ENCODE results near the gene ABCA5. TPM values are rescaled to one million over a fixed set of nuclear protein-coding genes. Genes with fewer than 3 reads are reported as not detected.

The ABCA5 gene
- total and polyA plus RNA-seq, 2 of the 13 experiments (the other 11 are each of a cell fraction or from before 2014, with no cell fraction given): 9.7 to 10.1 TPM

- H3K9ac ChIP-seq (ENCODE audit: insufficient read depth, low read depth, low read length): no peak overlapping the region
- ATAC-seq: no peak
- no peak overlapping the region for H2AFZ ChIP-seq (ENCODE audit: low read length)
- H3K27ac ChIP-seq (ENCODE audit: extremely low read length, insufficient read depth, low read length): no peak overlapping the region
- H4K20me1 ChIP-seq (ENCODE audit: insufficient read depth, low read length): no peaks in the 10 kb centered on the region
- in situ Hi-C loops (cut with HindIII; ENCODE audit: extremely low pct_ligation_motif_present, low pct_unique_long_range_greater_than_20kb): loop anchor here (5.0 to 10.0 kb wide), 2 partner anchors 262 to 335 kb away; no protein-coding TSS in a partner anchor
- no peak for DNase-seq (ENCODE audit: low spot score)
- ChIA-PET POLR2A (interaction anchor here (1.1 kb wide), 1 partner anchor 190 kb away, joined by 4 read pairs; no protein-coding TSS in a partner anchor), CTCF (ENCODE audit: low intra/inter-chr PET ratio, low total read pairs) (no interaction called here)
- 94% methylated on average over 3 of the region's 3 CpGs for WGBS (ENCODE audit: low lambda C conversion rate)
- peaks cover 13% of the 10 kb centered on the region for H3K9me3 ChIP-seq (ENCODE audit: low read length)
- H3K27me3 ChIP-seq (ENCODE audit: control insufficient read depth in 1 of 2, insufficient read depth in 2 of 2, low read length in 2 of 2): no peaks in the 10 kb centered on the region
- intact Hi-C loops (cut with micrococcal nuclease; ENCODE audit: unreplicated experiment): loop anchor here (10.0 kb wide), 1 partner anchor 152 kb away; no protein-coding TSS in a partner anchor
- H3K4me1 ChIP-seq (ENCODE audit: insufficient read depth, low read length): peaks cover 14% of the 10 kb centered on the region
- no peaks in the 10 kb centered on the region for H3K36me3 ChIP-seq (replicated peaks in 1 of 2; ENCODE audit: control insufficient read depth in 1 of 2, insufficient read depth in 2 of 2, low read length in 2 of 2)
- no peak for FAIRE-seq
- no peaks in the 10 kb centered on the region for H3K79me2 ChIP-seq (ENCODE audit: insufficient read depth, low read length)
- H3K4me2 ChIP-seq (ENCODE audit: low read depth, low read length): no peak overlapping the region
- no peak overlapping the region for H3K4me3 ChIP-seq (replicated peaks in 1 of 3; ENCODE audit: insufficient read depth in 1 of 3, low read depth in 2 of 3, low read length in 3 of 3)
- BruUV-seq (replicated peaks): no TSS peak
- peak; percentile 59 for TF ChIP-seq CREB1 (IDR thresholded peaks at IDR 0.05)
- no peak for TF ChIP-seq CREB1 (CRISPR knock-in tag; IDR thresholded peaks at IDR 0.05)
- no peak for TF ChIP-seq MED1 (CRISPR knock-in tag; IDR thresholded peaks at IDR 0.05)
- no peak for TF ChIP-seq ZFY (CRISPR knock-in tag; IDR thresholded peaks at IDR 0.05)
- TF ChIP-seq SP5 (CRISPR knock-in tag; IDR thresholded peaks at IDR 0.05; ENCODE audit: borderline replicate concordance, low read depth): no peak
- TF ChIP-seq ATF1 (CRISPR knock-in tag; IDR thresholded peaks at IDR 0.05): no peak
- no peak for TF ChIP-seq ARNTL (CRISPR knock-in tag; IDR thresholded peaks at IDR 0.05)
- TF ChIP-seq ZNF674 (CRISPR knock-in tag; IDR thresholded peaks at IDR 0.05; ENCODE audit: low read depth): no peak
- TF ChIP-seq ATF7 (IDR thresholded peaks at IDR 0.05): peak; percentile 90
- TF ChIP-seq ATF7 (CRISPR knock-in tag; IDR thresholded peaks at IDR 0.05): no peak
These were observed 90.0 kb downstream of the ABCA5 start for GRCh38 chr17:69236946-69237345.

- Histone ChIP-seq H3K9ac (ENCODE audit: insufficient read depth, low read depth, low read length) (no peak overlapping the region), H3K27me3 (ENCODE audit: control insufficient read depth in 1 of 2, insufficient read depth in 2 of 2, low read length in 2 of 2) (no peaks in the 10 kb centered on the region), H4K20me1 (ENCODE audit: insufficient read depth, low read length) (no peaks in the 10 kb centered on the region), H3K9me3 (ENCODE audit: low read length) (peaks cover 13% of the 10 kb centered on the region), H3K4me1 (ENCODE audit: insufficient read depth, low read length) (peaks cover 14% of the 10 kb centered on the region), H3K4me2 (ENCODE audit: low read depth, low read length) (no peak overlapping the region), H3K79me2 (ENCODE audit: insufficient read depth, low read length) (no peaks in the 10 kb centered on the region), H2AFZ (ENCODE audit: low read length) (no peak overlapping the region), H3K27ac (ENCODE audit: extremely low read length, insufficient read depth, low read length) (no peak overlapping the region), H3K4me3 (replicated peaks in 1 of 3; ENCODE audit: insufficient read depth in 1 of 3, low read depth in 2 of 3, low read length in 3 of 3) (no peak overlapping the region), H3K36me3 (replicated peaks in 1 of 2; ENCODE audit: control insufficient read depth in 1 of 2, insufficient read depth in 2 of 2, low read length in 2 of 2) (no peaks in the 10 kb centered on the region)
- CTCF ChIA-PET (ENCODE audit: low intra/inter-chr PET ratio, low total read pairs): interaction anchor here (1.6 to 2.9 kb wide), 3 partner anchors 11 to 463 kb away, joined by 3 to 117 read pairs (median 23); no protein-coding TSS in a partner anchor
- no peak for DNase-seq (ENCODE audit: low spot score)
- BruUV-seq (replicated peaks): no TSS peak
- ATAC-seq: no peak
- peak; percentile 52 for TF ChIP-seq HNRNPK (IDR thresholded peaks at IDR 0.05; ENCODE audit: low read depth, low read length, poor library complexity, severe bottlenecking)
- no peak for TF ChIP-seq ZNF224 (CRISPR knock-in tag; IDR thresholded peaks at IDR 0.05)
- FAIRE-seq: no peak
- in situ Hi-C loops (cut with HindIII; ENCODE audit: extremely low pct_ligation_motif_present, low pct_unique_long_range_greater_than_20kb): loop anchor here (5.0 to 10.0 kb wide), 2 partner anchors 262 to 334 kb away; no protein-coding TSS in a partner anchor
- 48% methylated on average over 2 of the region's 2 CpGs for WGBS (ENCODE audit: low lambda C conversion rate)
- intact Hi-C loops (cut with micrococcal nuclease; ENCODE audit: unreplicated experiment): loop anchor here (10.0 kb wide), 1 partner anchor 152 kb away; no protein-coding TSS in a partner anchor
- POLR2A ChIA-PET: no interaction called here
These were observed 90.5 kb downstream of the ABCA5 start for GRCh38 chr17:69236464-69236863.
